ENCODE data around the gene PCOLCE2. TPM values are rescaled to one million over a fixed set of nuclear protein-coding genes. Genes with fewer than 3 reads are reported as not detected.
"Not testable (repeated sequence)": the region's sequence is repeated elsewhere in the genome, so short reads cannot be mapped to it uniquely, and the experiment has no call there.

The PCOLCE2 gene
- total RNA-seq, 1 donor from 2014 or later: 0.27 TPM

DNA sequence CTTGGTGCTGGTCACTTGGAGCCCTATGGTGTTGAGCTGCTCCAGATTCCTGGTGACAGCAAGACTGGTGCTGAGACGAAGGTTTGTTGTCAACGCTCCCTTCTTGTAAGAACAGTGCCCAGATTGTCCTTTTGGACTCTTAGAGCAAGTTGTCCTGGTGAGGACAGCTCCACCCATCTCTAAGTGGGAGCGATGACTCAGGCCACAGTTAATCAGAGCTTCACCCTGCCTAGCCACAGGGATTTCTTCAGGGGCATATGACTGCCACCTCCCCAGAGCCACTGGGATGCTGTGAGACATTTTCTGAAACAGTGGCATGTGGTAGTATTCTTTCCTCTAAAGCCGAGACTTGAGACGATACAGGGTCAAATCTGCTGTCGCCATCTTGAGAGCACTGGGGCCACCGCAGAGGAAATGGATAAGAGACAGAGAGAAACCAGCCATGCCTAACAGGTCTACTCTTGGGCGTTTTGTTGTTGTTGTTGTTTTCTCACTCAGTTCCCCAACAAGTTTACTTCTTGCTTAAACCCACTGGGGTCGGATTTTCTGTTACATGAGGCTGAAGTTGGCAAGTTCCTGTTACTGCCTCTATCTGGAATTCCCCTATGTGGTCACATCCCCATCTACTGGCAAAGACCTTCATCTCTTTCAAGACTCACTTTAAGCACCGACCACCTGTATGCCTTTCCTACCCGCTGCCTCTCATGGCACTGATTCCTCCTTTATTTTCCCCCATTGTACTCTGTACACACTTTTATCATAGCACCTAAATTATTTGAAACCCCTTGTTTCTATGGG is 16.0 kb upstream of the PCOLCE2 start:
- intact Hi-C loops (cut with micrococcal nuclease): no loop called here

DNA sequence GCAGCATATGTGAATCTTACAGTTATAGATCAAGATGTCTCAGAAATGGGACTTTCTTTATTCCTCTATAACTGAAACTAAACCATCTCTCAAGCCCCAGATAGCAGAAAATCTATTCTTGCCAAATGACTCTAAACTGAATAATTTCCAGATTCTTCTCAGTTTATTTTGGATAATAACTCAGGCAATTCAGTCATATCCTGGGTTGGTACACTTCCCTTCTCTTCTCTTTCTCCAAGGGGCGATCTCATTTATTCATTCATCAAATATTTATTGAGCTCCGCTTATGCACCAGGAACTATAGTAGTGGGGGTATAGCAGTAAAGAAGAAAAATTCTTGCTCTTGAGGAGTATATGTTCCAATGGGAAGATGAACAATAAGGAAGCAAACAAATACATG is 13.5 kb upstream of the PCOLCE2 start:
- intact Hi-C loops (cut with micrococcal nuclease): no loop called here

DNA sequence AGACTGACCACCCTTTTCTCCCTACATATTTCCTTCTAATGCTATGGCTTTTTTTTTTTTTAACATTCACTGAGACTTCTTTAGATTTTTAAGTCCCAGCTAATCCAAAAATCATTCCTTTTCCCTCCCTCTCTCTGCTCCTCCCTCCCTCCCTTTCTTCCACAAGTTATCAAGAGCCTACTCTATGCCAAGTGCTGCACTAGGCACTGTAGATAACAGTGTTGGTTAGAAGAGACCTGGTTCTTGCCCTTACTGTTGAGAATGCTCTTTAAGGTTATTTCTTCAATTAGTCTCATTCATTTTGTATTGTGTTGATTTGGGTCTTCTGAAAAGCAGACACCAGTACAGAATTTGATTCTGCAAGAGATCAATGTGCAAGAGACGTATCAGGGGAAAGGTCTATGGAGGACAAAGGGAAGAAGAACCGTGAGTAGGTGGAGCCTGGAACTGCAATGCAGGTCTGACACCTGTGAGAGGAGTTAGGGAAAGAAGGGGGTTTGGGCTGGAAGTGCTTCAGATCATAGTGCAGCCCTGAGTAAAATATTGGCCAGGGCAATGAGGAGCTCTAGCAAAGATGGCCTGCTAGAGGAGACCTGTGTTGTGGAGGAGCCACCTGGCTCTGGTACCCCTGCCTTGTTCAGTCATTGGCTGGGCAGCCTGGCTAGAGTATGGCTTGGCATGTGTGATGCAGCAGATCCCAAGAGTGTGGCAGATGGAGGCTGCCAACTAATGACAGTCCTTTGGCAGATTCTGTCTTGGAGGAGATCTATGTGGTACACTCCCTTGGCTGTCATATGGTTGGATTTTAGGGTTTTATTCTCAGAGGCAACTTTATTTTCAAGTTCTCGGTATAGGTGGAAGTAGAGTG is 9.7 kb upstream of the PCOLCE2 start:
- intact Hi-C loops (cut with micrococcal nuclease): no loop called here

- intact Hi-C loops (cut with micrococcal nuclease): no loop called here
Measured at GRCh38 chr3:142897807-142898206, 8.9 kb upstream of the PCOLCE2 start.

DNA sequence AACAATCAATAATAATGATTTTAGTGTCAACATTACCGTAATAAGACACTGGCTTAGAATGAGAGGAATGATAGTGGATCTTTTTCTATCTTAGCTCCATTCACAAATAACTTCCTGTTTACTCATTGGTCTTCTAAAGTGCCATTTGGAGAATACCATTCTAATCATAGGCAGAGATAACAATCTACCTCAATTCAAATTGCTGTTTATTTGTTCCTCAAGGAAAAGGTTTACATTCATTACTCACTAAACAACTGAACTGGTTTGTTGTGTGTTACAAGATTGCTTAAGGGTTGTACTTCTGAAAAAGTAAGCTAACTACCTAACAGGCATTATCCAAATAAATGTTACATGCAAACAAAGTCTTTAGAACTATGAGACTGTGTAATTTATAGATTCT is 8.1 kb upstream of the PCOLCE2 start:
- intact Hi-C loops (cut with micrococcal nuclease): no loop called here

- intact Hi-C loops (cut with micrococcal nuclease): no loop called here
Measured at GRCh38 chr3:142896201-142896755, 7.4 kb upstream of the PCOLCE2 start.

- intact Hi-C loops (cut with micrococcal nuclease): no loop called here
Measured at GRCh38 chr3:142894493-142894892, 5.6 kb upstream of the PCOLCE2 start.

- intact Hi-C loops (cut with micrococcal nuclease): no loop called here
Measured at GRCh38 chr3:142892714-142893113, 3.8 kb upstream of the PCOLCE2 start.

- intact Hi-C loops (cut with micrococcal nuclease): no loop called here
Measured at GRCh38 chr3:142890592-142890991, 1.7 kb upstream of the PCOLCE2 start.

GRCh38 chr3:142889212-142890014 is 530 bp upstream of the PCOLCE2 start:
- intact Hi-C loops (cut with micrococcal nuclease): no loop called here

GRCh38 chr3:142888099-142888480 is 793 bp downstream of the PCOLCE2 start:
- intact Hi-C loops (cut with micrococcal nuclease): no loop called here

GRCh38 chr3:142886940-142887339 is 1.9 kb downstream of the PCOLCE2 start:
- intact Hi-C loops (cut with micrococcal nuclease): no loop called here

DNA sequence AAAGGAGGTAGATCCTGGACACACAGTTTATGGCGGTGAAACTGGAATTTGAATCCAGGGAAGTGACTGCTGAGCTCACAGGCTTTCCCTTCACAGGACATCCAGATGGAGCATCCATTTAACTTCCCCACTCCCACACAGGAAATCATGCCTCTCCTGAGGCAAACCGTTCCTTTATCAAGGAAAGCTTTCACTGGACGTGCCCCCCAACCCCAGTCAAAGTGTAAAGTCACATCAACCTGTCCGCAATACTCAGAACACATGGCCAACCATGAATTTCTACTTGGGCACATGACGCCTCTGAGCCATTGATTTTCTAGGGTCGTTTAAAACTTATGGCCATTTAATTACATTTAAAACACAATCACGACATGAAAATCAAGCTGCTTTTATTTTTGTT is 2.9 kb downstream of the PCOLCE2 start:
- intact Hi-C loops (cut with micrococcal nuclease): no loop called here

DNA sequence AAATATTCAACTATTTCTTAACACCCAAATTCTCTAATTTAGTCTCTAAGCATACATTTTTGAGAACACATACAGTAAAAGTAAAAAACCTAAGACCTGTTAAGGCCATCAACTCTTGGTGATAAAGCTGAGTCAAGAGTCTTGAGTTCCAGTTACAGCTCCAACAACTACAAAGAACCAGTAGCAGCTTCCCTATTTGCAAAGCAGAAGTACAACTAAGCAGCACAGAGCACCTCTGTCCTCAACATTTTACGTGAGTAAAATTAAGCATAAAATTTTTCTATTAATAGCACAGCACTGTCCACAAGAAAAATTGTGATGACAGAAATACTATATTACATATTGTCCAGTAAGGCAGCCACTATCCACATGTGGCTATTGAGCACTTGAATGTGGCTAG is 4.4 kb downstream of the PCOLCE2 start:
- intact Hi-C loops (cut with micrococcal nuclease): no loop called here

DNA sequence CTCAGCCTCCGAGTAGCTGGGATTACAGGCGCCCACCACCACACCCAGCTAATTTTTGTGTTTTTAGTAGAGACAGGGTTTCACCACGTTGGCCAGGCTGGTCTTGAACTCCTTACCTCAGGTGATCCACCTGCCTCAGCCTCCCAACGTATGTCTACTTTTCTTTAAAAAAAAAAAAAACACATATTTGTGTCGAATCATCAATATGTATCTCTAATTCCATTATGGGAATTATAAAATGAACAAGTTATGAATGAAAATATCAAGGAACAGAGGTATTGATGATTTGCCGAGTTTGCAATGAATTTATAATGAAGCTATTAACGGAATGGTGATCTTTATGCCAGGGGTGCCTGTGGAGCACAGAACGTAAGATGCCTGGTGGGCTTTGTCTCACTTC is 5.3 kb downstream of the PCOLCE2 start:
- intact Hi-C loops (cut with micrococcal nuclease): not testable (repeated sequence)

GRCh38 chr3:142881445-142882224 is 7.2 kb downstream of the PCOLCE2 start:
- intact Hi-C loops (cut with micrococcal nuclease): no loop called here

GRCh38 chr3:142878649-142879300 is 10.1 kb downstream of the PCOLCE2 start:
- intact Hi-C loops (cut with micrococcal nuclease): no loop called here

DNA sequence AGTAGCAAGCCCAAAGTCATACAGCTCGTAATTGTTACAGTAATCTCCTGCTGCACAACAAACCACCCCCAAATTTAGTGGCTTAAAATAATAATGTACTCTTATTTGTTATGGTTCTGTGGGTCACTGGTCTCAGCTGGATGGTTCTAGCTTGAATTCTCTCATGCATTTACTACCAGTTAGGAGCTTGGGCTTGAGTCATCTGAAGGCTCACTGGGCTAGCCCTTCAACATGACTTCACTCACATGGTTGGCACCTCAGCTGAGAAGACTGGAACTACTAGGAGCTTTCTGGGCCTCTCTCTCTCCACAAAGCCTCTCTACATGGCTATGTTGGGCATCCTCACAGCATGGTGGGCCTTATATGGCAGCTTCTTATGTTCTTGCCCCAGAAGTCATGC is 12.5 kb downstream of the PCOLCE2 start:
- intact Hi-C loops (cut with micrococcal nuclease): no loop called here

- intact Hi-C loops (cut with micrococcal nuclease): no loop called here
Measured at GRCh38 chr3:142875583-142876207, 13.2 kb downstream of the PCOLCE2 start.

DNA sequence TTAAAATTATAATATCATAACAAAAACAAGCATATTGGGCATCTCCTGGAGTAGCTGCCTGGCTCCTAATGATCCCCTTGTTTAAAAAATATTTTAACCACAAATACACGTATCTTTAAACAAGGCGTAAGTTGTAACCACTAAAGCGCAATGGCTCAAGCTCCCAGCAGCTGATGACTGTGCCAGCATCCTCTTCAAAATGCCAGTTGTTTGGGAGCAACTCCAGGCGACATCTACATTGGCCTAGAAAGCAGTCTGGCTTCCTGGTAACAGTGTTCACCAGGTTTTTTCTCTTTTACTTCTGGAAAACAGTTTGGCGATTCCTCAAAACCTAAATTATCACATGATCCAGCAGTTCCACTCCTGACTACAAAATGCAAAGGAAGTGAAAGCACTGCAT is 13.8 kb downstream of the PCOLCE2 start:
- intact Hi-C loops (cut with micrococcal nuclease): no loop called here
